ENCODE measurements around the gene FSTL3.

The FSTL3 gene

DNA sequence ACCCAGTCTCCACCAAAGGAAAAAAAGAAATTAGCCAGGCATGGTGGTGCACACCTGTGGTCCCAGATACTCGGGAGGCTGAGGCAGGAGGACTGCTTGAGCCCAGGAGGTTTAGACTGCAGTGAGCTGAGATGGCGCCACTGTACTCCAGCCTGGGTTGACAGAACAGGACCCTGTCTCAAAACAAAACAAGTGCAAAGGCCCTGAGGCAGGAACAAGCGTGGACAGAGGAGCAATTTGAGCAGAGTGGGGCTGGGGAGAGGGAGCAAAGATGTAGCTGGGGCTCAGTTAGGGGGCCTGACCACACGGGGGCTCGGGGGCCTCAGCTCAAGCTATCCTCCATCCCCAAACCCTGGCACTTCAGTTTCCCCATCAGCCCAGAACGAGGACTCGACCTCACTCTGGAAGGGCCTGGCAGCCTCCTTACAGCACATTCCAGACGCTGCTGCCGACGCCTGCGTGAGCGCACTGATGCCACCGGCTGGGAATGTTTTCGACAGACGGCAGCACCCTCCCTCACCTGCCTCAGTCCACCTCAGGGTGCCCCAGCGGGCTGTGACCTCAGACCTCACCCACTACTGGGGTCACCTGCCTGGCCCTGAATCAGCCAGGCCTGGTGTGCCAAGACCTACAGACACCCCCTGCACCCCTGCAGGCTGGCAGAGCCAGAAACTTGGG lies 41.1 kb upstream of the FSTL3 start:
- no peaks in the 10 kb centered on the region for H3K36me3 ChIP-seq (ENCODE audit: control insufficient read depth, insufficient read depth, low read length)
- H3K4me1 ChIP-seq (ENCODE audit: control insufficient read depth, insufficient read depth, low read length, poor library complexity, severe bottlenecking), result peaks cover 28% of the 10 kb centered on the region
- H3K27me3 ChIP-seq (replicated peaks; ENCODE audit: control insufficient read depth, insufficient read depth, low read length, poor library complexity, severe bottlenecking), result no peaks in the 10 kb centered on the region
- H3K9me3 ChIP-seq (ENCODE audit: control insufficient read depth, low read length), result no peaks in the 10 kb centered on the region
- H3K4me3 ChIP-seq (ENCODE audit: insufficient read depth, low read depth, low read length, poor library complexity, severe bottlenecking), result no peak overlapping the region
- no peak overlapping the region for H3K27ac ChIP-seq (ENCODE audit: insufficient read depth, low read length, poor library complexity, severe bottlenecking)
- DNase-seq, result no peak

- peak overlapping the region; percentile 52 for H3K4me3 ChIP-seq (ENCODE audit: insufficient read depth, low read depth, low read length, poor library complexity, severe bottlenecking)
- H3K9me3 ChIP-seq (ENCODE audit: control insufficient read depth, low read length), result no peaks in the 10 kb centered on the region
- H3K4me1 ChIP-seq (ENCODE audit: control insufficient read depth, insufficient read depth, low read length, poor library complexity, severe bottlenecking), result peaks cover 18% of the 10 kb centered on the region
- no peak for DNase-seq
- peak overlapping the region; percentile 46 for H3K27ac ChIP-seq (ENCODE audit: insufficient read depth, low read length, poor library complexity, severe bottlenecking)
- no peaks in the 10 kb centered on the region for H3K27me3 ChIP-seq (replicated peaks; ENCODE audit: control insufficient read depth, insufficient read depth, low read length, poor library complexity, severe bottlenecking)
- H3K36me3 ChIP-seq (ENCODE audit: control insufficient read depth, insufficient read depth, low read length), result no peaks in the 10 kb centered on the region
Observed at GRCh38 chr19:638906-639252, 37.3 kb upstream of the FSTL3 start.

DNA sequence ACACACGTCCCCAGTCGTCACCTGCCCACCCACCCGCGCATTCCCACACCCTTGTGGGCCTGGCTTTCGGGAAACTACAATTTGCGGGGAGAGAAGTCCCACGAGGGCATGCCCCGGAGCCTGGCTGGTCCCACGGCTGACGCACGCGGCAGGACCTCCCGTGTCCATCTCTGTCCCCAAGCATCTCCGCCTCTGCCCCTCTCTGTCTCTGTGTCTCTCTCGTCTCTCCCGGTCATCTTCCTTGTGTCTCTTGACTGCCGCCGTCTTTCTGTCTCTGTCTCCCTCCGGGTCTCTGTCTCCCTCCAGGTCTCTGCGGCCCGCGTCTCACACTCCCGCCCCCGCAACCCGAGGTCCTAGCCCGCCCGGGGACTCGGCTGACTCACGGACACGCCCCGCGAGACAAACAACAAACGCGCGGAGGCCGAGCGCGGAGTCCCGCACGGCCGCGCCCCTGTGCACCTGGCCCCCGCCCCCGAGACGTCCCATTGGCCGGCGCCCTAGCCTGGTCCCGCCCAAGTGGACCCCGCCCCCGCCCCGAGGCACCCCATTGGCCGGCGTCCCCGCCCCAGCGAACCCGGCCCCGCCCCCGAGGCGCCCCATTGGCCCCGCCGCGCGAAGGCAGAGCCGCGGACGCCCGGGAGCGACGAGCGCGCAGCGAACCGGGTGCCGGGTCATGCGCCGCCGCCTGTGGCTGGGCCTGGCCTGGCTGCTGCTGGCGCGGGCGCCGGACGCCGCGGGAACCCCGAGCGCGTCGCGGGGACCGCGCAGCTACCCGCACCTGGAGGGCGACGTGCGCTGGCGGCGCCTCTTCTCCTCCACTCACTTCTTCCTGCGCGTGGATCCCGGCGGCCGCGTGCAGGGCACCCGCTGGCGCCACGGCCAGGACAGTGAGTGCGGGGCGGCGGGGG lies 36.7 kb upstream of the FSTL3 start, which contains the start of gene FGF22:
Gene FGF22 (plus strand): TSS at position 627 of the 908 bp plus-strand sequence. CDS start 47 bp downstream, at position 674.
- Histone ChIP-seq H3K4me3 (ENCODE audit: insufficient read depth, low read depth, low read length, poor library complexity, severe bottlenecking) (peak within 1 kb of the TSS; percentile 52), H3K4me1 (ENCODE audit: control insufficient read depth, insufficient read depth, low read length, poor library complexity, severe bottlenecking) (peaks cover 13% of the 10 kb centered on the region), H3K36me3 (ENCODE audit: control insufficient read depth, insufficient read depth, low read length) (no peaks in the 10 kb centered on the region), H3K27me3 (replicated peaks; ENCODE audit: control insufficient read depth, insufficient read depth, low read length, poor library complexity, severe bottlenecking) (no peaks in the 10 kb centered on the region), H3K9me3 (ENCODE audit: control insufficient read depth, low read length) (no peaks in the 10 kb centered on the region), H3K27ac (ENCODE audit: insufficient read depth, low read length, poor library complexity, severe bottlenecking) (peak within 1 kb of the TSS; percentile 46)
- DNase-seq, result peak; percentile 95 to 97 (median 96)

GRCh38 chr19:640161-640558 lies 36.0 kb upstream of the FSTL3 start:
- H3K27me3 ChIP-seq (replicated peaks; ENCODE audit: control insufficient read depth, insufficient read depth, low read length, poor library complexity, severe bottlenecking), result no peaks in the 10 kb centered on the region
- H3K4me1 ChIP-seq (ENCODE audit: control insufficient read depth, insufficient read depth, low read length, poor library complexity, severe bottlenecking), result peaks cover 13% of the 10 kb centered on the region
- no peaks in the 10 kb centered on the region for H3K36me3 ChIP-seq (ENCODE audit: control insufficient read depth, insufficient read depth, low read length)
- DNase-seq, result no peak
- no peaks in the 10 kb centered on the region for H3K9me3 ChIP-seq (ENCODE audit: control insufficient read depth, low read length)
- H3K4me3 ChIP-seq (ENCODE audit: insufficient read depth, low read depth, low read length, poor library complexity, severe bottlenecking), result peak overlapping the region; percentile 29
- H3K27ac ChIP-seq (ENCODE audit: insufficient read depth, low read length, poor library complexity, severe bottlenecking), result no peak overlapping the region

DNA sequence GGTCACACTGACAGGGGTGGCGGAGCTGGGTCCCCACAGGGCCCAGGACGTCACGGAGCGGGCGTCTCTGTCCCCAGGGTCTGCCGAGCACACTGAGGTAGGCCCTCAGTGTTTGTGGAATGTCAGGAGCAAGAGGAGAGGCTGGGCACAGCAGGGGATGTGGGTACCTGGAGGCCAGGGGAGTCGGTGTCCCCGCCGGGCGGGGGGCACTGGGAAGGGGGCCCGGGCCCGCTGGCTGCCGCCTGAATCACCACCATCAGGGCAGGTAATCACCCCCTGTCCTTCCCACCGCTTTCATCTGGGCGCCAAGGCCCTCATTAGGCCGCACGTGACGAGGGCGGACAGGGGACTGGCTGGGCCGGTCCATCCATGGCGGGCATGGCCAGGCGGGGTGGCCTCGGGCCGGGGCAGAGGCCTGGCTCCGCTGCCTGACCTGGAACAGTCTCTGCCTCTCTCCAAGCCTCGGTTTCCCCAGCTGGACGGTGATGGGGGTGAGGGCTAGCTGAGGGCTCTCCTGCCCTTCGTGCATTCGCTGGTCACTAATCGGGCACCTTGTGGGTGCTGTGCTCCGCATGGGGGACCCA lies 35.5 kb upstream of the FSTL3 start:
- Histone ChIP-seq H3K27ac (ENCODE audit: insufficient read depth, low read length, poor library complexity, severe bottlenecking) (no peak overlapping the region), H3K4me3 (ENCODE audit: insufficient read depth, low read depth, low read length, poor library complexity, severe bottlenecking) (no peak overlapping the region), H3K36me3 (ENCODE audit: control insufficient read depth, insufficient read depth, low read length) (peaks cover 3% of the 10 kb centered on the region), H3K9me3 (ENCODE audit: control insufficient read depth, low read length) (no peaks in the 10 kb centered on the region), H3K27me3 (replicated peaks; ENCODE audit: control insufficient read depth, insufficient read depth, low read length, poor library complexity, severe bottlenecking) (no peaks in the 10 kb centered on the region), H3K4me1 (ENCODE audit: control insufficient read depth, insufficient read depth, low read length, poor library complexity, severe bottlenecking) (peaks cover 13% of the 10 kb centered on the region)
- no peak for DNase-seq

DNA sequence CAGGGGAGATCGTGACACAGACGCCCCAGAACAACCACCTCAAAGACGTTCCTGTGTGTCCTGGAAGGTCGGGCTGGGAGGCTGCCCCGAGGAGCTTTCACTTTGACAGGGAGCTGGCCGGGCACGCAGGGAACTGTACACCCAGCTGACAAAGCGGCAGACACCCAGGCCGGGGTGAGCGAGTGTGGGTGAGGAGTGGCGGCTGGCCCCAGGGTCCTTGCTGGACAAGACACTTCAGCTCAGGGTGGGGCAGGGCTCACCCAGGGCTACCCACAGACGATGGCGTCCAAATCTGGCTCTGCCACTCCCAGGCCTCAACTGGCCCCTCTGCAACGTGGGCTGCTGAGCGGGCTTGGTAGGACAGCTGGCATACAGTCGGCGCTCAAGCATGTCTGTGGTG lies 34.5 kb upstream of the FSTL3 start:
- H3K36me3 ChIP-seq (ENCODE audit: control insufficient read depth, insufficient read depth, low read length), result peaks cover 8% of the 10 kb centered on the region
- H3K4me1 ChIP-seq (ENCODE audit: control insufficient read depth, insufficient read depth, low read length, poor library complexity, severe bottlenecking), result peaks cover 13% of the 10 kb centered on the region
- H3K9me3 ChIP-seq (ENCODE audit: control insufficient read depth, low read length), result no peaks in the 10 kb centered on the region
- H3K27me3 ChIP-seq (replicated peaks; ENCODE audit: control insufficient read depth, insufficient read depth, low read length, poor library complexity, severe bottlenecking), result no peaks in the 10 kb centered on the region
- DNase-seq, result no peak
- no peak overlapping the region for H3K4me3 ChIP-seq (ENCODE audit: insufficient read depth, low read depth, low read length, poor library complexity, severe bottlenecking)
- H3K27ac ChIP-seq (ENCODE audit: insufficient read depth, low read length, poor library complexity, severe bottlenecking), result no peak overlapping the region

DNA sequence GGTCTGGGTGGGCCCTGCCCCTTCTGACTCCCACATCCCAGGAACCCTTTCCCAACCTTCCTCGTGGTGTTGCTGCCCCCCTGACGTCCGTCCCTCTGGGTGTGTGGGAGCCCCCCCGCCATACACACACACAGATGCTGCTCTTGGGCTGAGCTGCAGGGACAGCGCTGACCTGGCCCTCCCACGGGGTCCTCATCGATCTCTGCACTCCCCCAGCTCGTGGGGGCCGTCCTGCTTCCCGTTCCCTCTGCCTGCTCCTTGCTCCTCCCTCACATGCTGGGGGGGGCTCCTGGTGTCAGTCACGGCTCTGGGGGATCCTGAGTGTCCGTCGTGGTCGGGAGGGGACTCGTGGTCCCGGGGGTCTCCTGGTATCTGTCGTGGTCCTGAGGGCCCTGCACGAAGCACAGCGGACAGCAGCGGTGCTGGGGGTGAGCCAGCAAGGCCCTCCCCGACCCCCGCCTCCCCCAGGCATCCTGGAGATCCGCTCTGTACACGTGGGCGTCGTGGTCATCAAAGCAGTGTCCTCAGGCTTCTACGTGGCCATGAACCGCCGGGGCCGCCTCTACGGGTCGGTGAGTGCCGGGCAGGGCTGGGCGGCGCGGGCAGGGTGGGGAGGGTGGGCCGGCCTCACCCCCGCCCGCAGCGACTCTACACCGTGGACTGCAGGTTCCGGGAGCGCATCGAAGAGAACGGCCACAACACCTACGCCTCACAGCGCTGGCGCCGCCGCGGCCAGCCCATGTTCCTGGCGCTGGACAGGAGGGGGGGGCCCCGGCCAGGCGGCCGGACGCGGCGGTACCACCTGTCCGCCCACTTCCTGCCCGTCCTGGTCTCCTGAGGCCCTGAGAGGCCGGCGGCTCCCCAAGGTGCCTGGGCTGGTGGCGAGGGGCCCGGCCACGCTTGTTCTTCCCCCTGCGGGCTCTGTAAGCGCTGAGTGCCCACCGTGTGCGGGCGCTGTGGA lies 33.1 kb upstream of the FSTL3 start:
- no peak overlapping the region for H3K4me3 ChIP-seq (ENCODE audit: insufficient read depth, low read depth, low read length, poor library complexity, severe bottlenecking)
- H3K27ac ChIP-seq (ENCODE audit: insufficient read depth, low read length, poor library complexity, severe bottlenecking), result no peak overlapping the region
- H3K4me1 ChIP-seq (ENCODE audit: control insufficient read depth, insufficient read depth, low read length, poor library complexity, severe bottlenecking), result peaks cover 13% of the 10 kb centered on the region
- peaks cover 21% of the 10 kb centered on the region for H3K36me3 ChIP-seq (ENCODE audit: control insufficient read depth, insufficient read depth, low read length)
- no peaks in the 10 kb centered on the region for H3K27me3 ChIP-seq (replicated peaks; ENCODE audit: control insufficient read depth, insufficient read depth, low read length, poor library complexity, severe bottlenecking)
- DNase-seq, result no peak
- H3K9me3 ChIP-seq (ENCODE audit: control insufficient read depth, low read length), result no peaks in the 10 kb centered on the region

GRCh38 chr19:643736-644135 lies 32.5 kb upstream of the FSTL3 start:
- no peaks in the 10 kb centered on the region for H3K27me3 ChIP-seq (replicated peaks; ENCODE audit: control insufficient read depth, insufficient read depth, low read length, poor library complexity, severe bottlenecking)

GRCh38 chr19:644363-644762 lies 31.8 kb upstream of the FSTL3 start:
- Histone ChIP-seq H3K36me3 (ENCODE audit: control insufficient read depth, insufficient read depth, low read length) (peaks cover 33% of the 10 kb centered on the region), H3K9me3 (ENCODE audit: control insufficient read depth, low read length) (no peaks in the 10 kb centered on the region), H3K4me3 (ENCODE audit: insufficient read depth, low read depth, low read length, poor library complexity, severe bottlenecking) (no peak overlapping the region), H3K27me3 (replicated peaks; ENCODE audit: control insufficient read depth, insufficient read depth, low read length, poor library complexity, severe bottlenecking) (no peaks in the 10 kb centered on the region), H3K27ac (ENCODE audit: insufficient read depth, low read length, poor library complexity, severe bottlenecking) (no peak overlapping the region), H3K4me1 (ENCODE audit: control insufficient read depth, insufficient read depth, low read length, poor library complexity, severe bottlenecking) (peaks cover under 1% of the 10 kb centered on the region)
- DNase-seq, result no peak

More at GRCh38 chr19:643736-644135, 32.5 kb upstream of the FSTL3 start:
- H3K9me3 ChIP-seq (ENCODE audit: control insufficient read depth, low read length), result no peaks in the 10 kb centered on the region
- DNase-seq, result no peak
- H3K4me3 ChIP-seq (ENCODE audit: insufficient read depth, low read depth, low read length, poor library complexity, severe bottlenecking), result no peak overlapping the region
- H3K27ac ChIP-seq (ENCODE audit: insufficient read depth, low read length, poor library complexity, severe bottlenecking), result no peak overlapping the region
- H3K36me3 ChIP-seq (ENCODE audit: control insufficient read depth, insufficient read depth, low read length), result peaks cover 27% of the 10 kb centered on the region
- H3K4me1 ChIP-seq (ENCODE audit: control insufficient read depth, insufficient read depth, low read length, poor library complexity, severe bottlenecking), result peaks cover 7% of the 10 kb centered on the region

All from effector memory CD4-positive, alpha-beta T cell (primary cell).